GM12878 (cell line): ENCODE data around the gene AKT3. TPM values are rescaled to one million over a fixed set of nuclear protein-coding genes. Genes with fewer than 3 reads are reported as not detected.

Experiments used
- ASH2L ChIP-seq: fragments of 300-600, 200-600 bp; sonication (generic); IDR thresholded peaks from 2 replicates; pipeline ENCODE4 v1.6.1; 2017; ENCODE audit warnings: low read depth, mild to moderate bottlenecking, borderline replicate concordance
- BACH1 ChIP-seq: fragments of 450-650 bp; IDR thresholded peaks from 2 replicates; pipeline ENCODE4 v1.6.1; 2017; ENCODE audit warnings: mild to moderate bottlenecking, borderline replicate concordance
- CBFB ChIP-seq: IDR thresholded peaks from 2 replicates; pipeline ENCODE4 v1.6.1; 2016; ENCODE audit warnings: antibody characterized with exemption, low read depth
- E2F8 ChIP-seq: fragments of 450-650 bp; IDR thresholded peaks from 2 replicates; pipeline ENCODE4 v1.6.1; 2018; ENCODE audit warnings: mild to moderate bottlenecking, low read depth, moderate library complexity; ENCODE audit not compliant: partially characterized antibody
- ETV6 ChIP-seq, 2 experiments: fragments of 450-650 bp in 1 of 2; IDR thresholded peaks in 1 of 2; conservative IDR thresholded peaks in 1 of 2; 2 replicates each; pipeline ENCODE4 v1.6.1; 2014; ENCODE audit warnings: antibody characterized with exemption in 1 of 2, borderline replicate concordance in 1 of 2, low read depth in 1 of 2, mild to moderate bottlenecking in 1 of 2, moderate library complexity in 1 of 2
- HDAC2 ChIP-seq: fragments of 200-600 bp; sonication (generic); IDR thresholded peaks from 2 replicates; pipeline ENCODE4 v1.6.1; 2017
- KAT2A ChIP-seq: conservative IDR thresholded peaks from 2 replicates; pipeline ENCODE4 v1.6.1; 2011; ENCODE audit warnings: low read depth, low read length; ENCODE audit not compliant: control insufficient read depth
- NFYB ChIP-seq: IDR thresholded peaks from 2 replicates; pipeline ENCODE4 v1.6.1; 2011; ENCODE audit warnings: low read depth, mild to moderate bottlenecking, low read length, improper control_type of control experiment, moderate library complexity; ENCODE audit not compliant: insufficient read depth
- NR2C2 ChIP-seq: IDR thresholded peaks from 2 replicates; pipeline ENCODE4 v1.6.1; 2011; ENCODE audit warnings: borderline replicate concordance, low read depth; ENCODE audit not compliant: control insufficient read depth, insufficient read length
- POLR2AphosphoS2 ChIP-seq: IDR thresholded peaks from 2 replicates; pipeline ENCODE4 v1.6.1; 2011; ENCODE audit warnings: low read depth, mild to moderate bottlenecking, low read length, improper control_type of control experiment, moderate library complexity
- POU2F2 ChIP-seq: IDR thresholded peaks from 3 replicates; pipeline ENCODE4 v1.6.1; 2011; ENCODE audit warnings: low read depth, mild to moderate bottlenecking, low read length, borderline replicate concordance
- PRDM15 ChIP-seq: fragments of 450-650 bp; formaldehyde crosslinking; IDR thresholded peaks from 2 replicates; pipeline ENCODE4 v1.4.0; 2020; ENCODE audit warnings: mild to moderate bottlenecking, moderate library complexity
- RB1 ChIP-seq: fragments of 450-650 bp; formaldehyde crosslinking; IDR thresholded peaks from 2 replicates; pipeline ENCODE4 v1.6.1; 2017; ENCODE audit warnings: mild to moderate bottlenecking, borderline replicate concordance
- RCOR1 ChIP-seq: conservative IDR thresholded peaks from 2 replicates; pipeline ENCODE4 v1.6.1; 2012; ENCODE audit warnings: low read depth, low read length, improper control_type of control experiment
- SIN3A ChIP-seq: IDR thresholded peaks from 2 replicates; pipeline ENCODE4 v1.6.1; 2012; ENCODE audit warnings: low read depth, low read length, improper control_type of control experiment
- SIX5 ChIP-seq: IDR thresholded peaks from 2 replicates; pipeline ENCODE4 v1.6.1; 2011; ENCODE audit warnings: mild to moderate bottlenecking, low read depth, low read length, moderate library complexity; ENCODE audit not compliant: severe bottlenecking
- SMAD1 ChIP-seq: fragments of 450-650 bp; IDR thresholded peaks from 2 replicates; pipeline ENCODE4 v1.6.1; 2018; ENCODE audit warnings: mild to moderate bottlenecking, low read depth; ENCODE audit not compliant: partially characterized antibody
- STAT1 ChIP-seq: fragments of 450-650 bp; conservative IDR thresholded peaks from 2 replicates; pipeline ENCODE4 v1.6.1; 2014; ENCODE audit warnings: antibody characterized with exemption, mild to moderate bottlenecking
- ZBTB40 ChIP-seq: fragments of 450-650 bp; IDR thresholded peaks from 2 replicates; pipeline ENCODE4 v1.6.1; 2016; ENCODE audit warnings: mild to moderate bottlenecking, moderate library complexity, borderline replicate concordance
- ZNF24 ChIP-seq: fragments of 450-650 bp; IDR thresholded peaks from 2 replicates; pipeline ENCODE4 v1.6.1; 2017; ENCODE audit warnings: antibody characterized with exemption, mild to moderate bottlenecking
- ZNF384 ChIP-seq: IDR thresholded peaks from 2 replicates; pipeline ENCODE4 v1.6.1; 2012; ENCODE audit warnings: low read depth, mild to moderate bottlenecking, low read length, improper control_type of control experiment, borderline replicate concordance
- polyA plus RNA-seq, 11 experiments: library from polyadenylated mRNA; depleted of rRNA in 4 of 11; unstranded in 6 of 11; stranded (reverse) in 5 of 11; fragments of >200 nt; fragmentation: Nextera tagmentation in 4 of 11; fragmentation: Illumina TruSeq in 1 of 11; extraction: Ambion mirVana in 4 of 11; extraction: Trizol in 1 of 11; gene quantifications; 1 replicate in 1 of 11; 2 replicates in 10 of 11; pipeline versions ENCODE4 v1.2.1 to v1.2.3, GENCODE V29; 2011 to 2016; ENCODE audit warnings: inconsistent platforms in 2 of 11, missing spikeins in 2 of 11, low read depth in 1 of 11
- total RNA-seq, 4 experiments: library from RNA; depleted of rRNA in 3 of 4; stranded (reverse); fragments of >200 nt in 3 of 4; fragmentation: Illumina TruSeq in 1 of 4; extraction: Trizol in 1 of 4; gene quantifications; 2 replicates each; pipeline versions ENCODE4 v1.2.1 to v1.2.3, GENCODE V29; 2013 to 2021

AKT3 gene
- total and polyA plus RNA-seq, 10 of the 15 experiments (the other 5 are each of a cell fraction or from before 2014, with no cell fraction given) = 0.03 to 0.56 (median 0.19) TPM

GRCh38 chr1:243735457-243735856, 114.6 kb downstream of the AKT3 start (continued):
- TF ChIP-seq KAT2A (no peak), RB1 (no peak), ETV6 (conservative IDR thresholded peaks at IDR 0.05 in 1 of 2, IDR thresholded peaks at IDR 0.05 in 1 of 2; ENCODE audit: borderline replicate concordance in 1 of 2, low read depth in 1 of 2) (0 out of 4 replicates have a peak, but pooled peaks of 1 of the 2 experiments have one; percentile 23), NR2C2 (no peak), ZNF384 (no peak), ZNF24 (no peak), ASH2L (no peak), POLR2AphosphoS2 (no peak), ZBTB40 (no peak), PRDM15 (CRISPR knock-in tag) (no peak), RCOR1 (no peak), SIN3A (no peak), HDAC2 (no peak), BACH1 (no peak), NFYB (no peak), SIX5 (no peak), POU2F2 (no peak), STAT1 (no peak), CBFB (no peak; the same call in 1 of the 2 replicates), E2F8 (no peak), SMAD1 (no peak)
